Stimulated activated CD4-positive, alpha-beta T cell treated with anti-CD3 and anti-CD28 coated beads, Interleukin-2, amount 100 ng/mL, for 24 hours (primary cell): Measurements from ENCODE around the gene ZNF503.

Experiments used
- DNase-seq, 2 donors: peaks; one replicate each; pipeline ENCODE4 v3.0.0-alpha.2; 2020

ZNF503 gene

GRCh38 chr10:75350791-75351190, 50.8 kb downstream of the ZNF503 start:
- DNase-seq, result no peak
